HEK293 (cell line): Measurements from ENCODE around the gene STRA6.
A peak's percentile ranks its signal among the peaks of the same experiment; 100 is the strongest.

ENCODE experiments used
- CTCF ChIA-PET: fragments of 350-600 bp; formaldehyde crosslinking; extraction: SDS; loops from one replicate; lab custom pipeline; 2021; ENCODE audit warnings: antibody characterized with exemption; lab: Yijun Ruan, JAX
- POLR2A ChIA-PET: fragments of 300-600 bp; formaldehyde crosslinking; extraction: SDS; loops from one replicate; lab custom pipeline; 2020; ENCODE audit warnings: antibody characterized with exemption, inconsistent platforms; lab: Yijun Ruan, JAX
- H3K27ac ChIP-seq: fragments of 200-500 bp; sonication (Bioruptor generic); 2 replicates; pipeline ENCODE4 v1.5.1; 2014; ENCODE audit warnings: low read depth, low read length, control low read depth, inconsistent platforms; ENCODE audit errors: extremely low read depth
- H3K36me3 ChIP-seq, 2 experiments: fragments of 200-500 bp in 1 of 2; sonication (Bioruptor generic) in 1 of 2; 1 replicate in 1 of 2; 2 replicates in 1 of 2; pipeline ENCODE4 v1.5.1; 2014 to 2017; ENCODE audit warnings: inconsistent platforms in 2 of 2, low read length in 2 of 2; ENCODE audit not compliant: control insufficient read depth in 2 of 2, insufficient read depth in 1 of 2
- H3K4me1 ChIP-seq: fragments of 200-500 bp; sonication (Bioruptor generic); 2 replicates; pipeline ENCODE4 v1.5.1; 2014; ENCODE audit warnings: mild to moderate bottlenecking, low read length, inconsistent platforms; ENCODE audit not compliant: control insufficient read depth, insufficient read depth
- H3K4me3 ChIP-seq: 2 replicates; pipeline ENCODE4 v1.5.1; 2011; ENCODE audit warnings: low read depth, mild to moderate bottlenecking, control low read depth, low read length, moderate library complexity
- H3K9me3 ChIP-seq: fragments of 200-500 bp; sonication (Bioruptor generic); 2 replicates; pipeline ENCODE4 v1.5.1; 2014; ENCODE audit warnings: low read depth, low read length, inconsistent platforms; ENCODE audit not compliant: control insufficient read depth, insufficient read depth
- REPIN1 ChIP-seq: fragments of 450-650 bp; formaldehyde crosslinking; IDR thresholded peaks from 2 replicates; pipeline ENCODE4 v1.5.1; 2017; ENCODE audit warnings: missing biosample characterization, missing genetic modification characterization, low read depth
- SETDB1 ChIP-seq: IDR thresholded peaks from one replicate; pipeline ENCODE4 v1.6.1; 2017; ENCODE audit warnings: mild to moderate bottlenecking, low read length, moderate library complexity, mixed read lengths; ENCODE audit not compliant: insufficient read length
- ZBTB21 ChIP-seq: fragments of 450-650 bp; formaldehyde crosslinking; IDR thresholded peaks from 2 replicates; pipeline ENCODE4 v1.5.1; 2017; ENCODE audit warnings: missing biosample characterization, missing genetic modification characterization
- ZBTB48 ChIP-seq: fragments of 450-650 bp; formaldehyde crosslinking; IDR thresholded peaks from 2 replicates; pipeline ENCODE4 v1.5.1; 2016; ENCODE audit warnings: missing biosample characterization, missing genetic modification characterization
- ZIC2 ChIP-seq: fragments of 450-650 bp; formaldehyde crosslinking; IDR thresholded peaks from 2 replicates; pipeline ENCODE4 v1.5.1; 2016; ENCODE audit warnings: missing biosample characterization, missing genetic modification characterization
- ZNF114 ChIP-seq: fragments of 450-650 bp; formaldehyde crosslinking; IDR thresholded peaks from 2 replicates; pipeline ENCODE4 v1.5.0; 2017; ENCODE audit warnings: missing biosample characterization, missing genetic modification characterization
- ZNF132 ChIP-seq: fragments of 450-650 bp; formaldehyde crosslinking; IDR thresholded peaks from 2 replicates; pipeline ENCODE4 v1.5.1; 2017; ENCODE audit warnings: missing biosample characterization, missing genetic modification characterization, borderline replicate concordance
- ZNF155 ChIP-seq: fragments of 450-650 bp; formaldehyde crosslinking; IDR thresholded peaks from 2 replicates; pipeline ENCODE4 v1.5.1; 2016; ENCODE audit warnings: missing biosample characterization, missing genetic modification characterization
- ZNF169 ChIP-seq: fragments of 450-650 bp; formaldehyde crosslinking; IDR thresholded peaks from 2 replicates; pipeline ENCODE4 v1.5.1; 2016; ENCODE audit warnings: missing biosample characterization, missing genetic modification characterization
- ZNF488 ChIP-seq: fragments of 450-650 bp; formaldehyde crosslinking; IDR thresholded peaks from 2 replicates; pipeline ENCODE4 v1.5.1; 2016; ENCODE audit warnings: missing biosample characterization, missing genetic modification characterization
- ZNF501 ChIP-seq: fragments of 450-650 bp; formaldehyde crosslinking; IDR thresholded peaks from 2 replicates; pipeline ENCODE4 v1.5.1; 2016; ENCODE audit warnings: missing biosample characterization, missing genetic modification characterization
- ZNF521 ChIP-seq: fragments of 450-650 bp; formaldehyde crosslinking; IDR thresholded peaks from 2 replicates; pipeline ENCODE4 v1.5.1; 2017; ENCODE audit warnings: missing biosample characterization, mild to moderate bottlenecking, missing genetic modification characterization
- ZNF560 ChIP-seq: fragments of 450-650 bp; formaldehyde crosslinking; IDR thresholded peaks from 2 replicates; pipeline ENCODE4 v1.5.1; 2017; ENCODE audit warnings: missing biosample characterization, missing genetic modification characterization, borderline replicate concordance
- ZNF580 ChIP-seq: fragments of 450-650 bp; formaldehyde crosslinking; IDR thresholded peaks from 2 replicates; pipeline ENCODE4 v1.5.1; 2016; ENCODE audit warnings: missing biosample characterization, missing genetic modification characterization
- ZNF623 ChIP-seq: fragments of 450-650 bp; formaldehyde crosslinking; IDR thresholded peaks from 2 replicates; pipeline ENCODE4 v1.5.1; 2016; ENCODE audit warnings: missing biosample characterization, missing genetic modification characterization
- ZNF701 ChIP-seq: fragments of 450-650 bp; formaldehyde crosslinking; IDR thresholded peaks from 2 replicates; pipeline ENCODE4 v1.5.1; 2016; ENCODE audit warnings: missing biosample characterization, missing genetic modification characterization
- TF ChIP-seq, protein P1 (sequence below): fragments of 450-650 bp; formaldehyde crosslinking; IDR thresholded peaks from 2 replicates; pipeline ENCODE4 v1.5.1; 2016; ENCODE audit warnings: missing biosample characterization, missing genetic modification characterization
- TF ChIP-seq, protein P2 (sequence below): fragments of 450-650 bp; formaldehyde crosslinking; conservative IDR thresholded peaks from 2 replicates; pipeline ENCODE4 v1.5.1; 2016; ENCODE audit warnings: low read depth, missing biosample characterization, missing genetic modification characterization

STRA6 gene

GRCh38 chr15:74210729-74211128, 8.1 kb upstream of the STRA6 start:
- Histone ChIP-seq H3K27ac (no peak overlapping the region), H3K4me1 (peaks cover 24% of the 10 kb centered on the region), H3K36me3 (no peaks in the 10 kb centered on the region), H3K4me3 (no peak overlapping the region), H3K9me3 (no peaks in the 10 kb centered on the region)
- 0 out of 2 replicates have a peak, but pooled peaks have one; percentile 4 for TF ChIP-seq ZNF501 (tag by site-specific recombination)
- no peak for TF ChIP-seq ZIC2 (tag by site-specific recombination)
- TF ChIP-seq ZNF488, result no peak
- no peak for TF ChIP-seq ZNF560 (tag by site-specific recombination)
- TF ChIP-seq, protein P1, sequence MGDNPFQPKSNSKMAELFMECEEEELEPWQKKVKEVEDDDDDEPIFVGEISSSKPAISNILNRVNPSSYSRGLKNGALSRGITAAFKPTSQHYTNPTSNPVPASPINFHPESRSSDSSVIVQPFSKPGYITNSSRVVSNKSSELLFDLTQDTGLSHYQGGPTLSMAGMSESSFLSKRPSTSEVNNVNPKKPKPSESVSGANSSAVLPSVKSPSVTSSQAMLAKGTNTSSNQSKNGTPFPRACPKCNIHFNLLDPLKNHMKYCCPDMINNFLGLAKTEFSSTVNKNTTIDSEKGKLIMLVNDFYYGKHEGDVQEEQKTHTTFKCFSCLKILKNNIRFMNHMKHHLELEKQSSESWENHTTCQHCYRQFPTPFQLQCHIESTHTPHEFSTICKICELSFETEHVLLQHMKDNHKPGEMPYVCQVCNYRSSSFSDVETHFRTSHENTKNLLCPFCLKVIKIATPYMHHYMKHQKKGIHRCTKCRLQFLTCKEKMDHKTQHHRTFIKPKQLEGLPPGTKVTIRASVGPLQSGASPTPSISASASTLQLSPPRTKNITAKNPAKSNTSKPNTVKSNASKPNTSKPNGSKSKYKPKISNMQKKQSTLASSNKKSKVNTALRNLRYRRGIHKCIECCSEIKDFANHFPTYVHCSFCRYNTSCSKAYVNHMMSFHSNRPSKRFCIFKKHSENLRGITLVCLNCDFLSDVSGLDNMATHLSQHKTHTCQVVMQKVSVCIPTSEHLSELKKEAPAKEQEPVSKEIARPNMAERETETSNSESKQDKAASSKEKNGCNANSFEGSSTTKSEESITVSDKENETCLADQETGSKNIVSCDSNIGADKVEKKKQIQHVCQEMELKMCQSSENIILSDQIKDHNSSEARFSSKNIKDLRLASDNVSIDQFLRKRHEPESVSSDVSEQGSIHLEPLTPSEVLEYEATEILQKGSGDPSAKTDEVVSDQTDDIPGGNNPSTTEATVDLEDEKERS (tag by site-specific recombination), result peak; percentile 85; the same call in 1 of the 2 replicates
- no peak for TF ChIP-seq ZNF623 (tag by site-specific recombination)
- TF ChIP-seq ZNF132 (tag by site-specific recombination), result no peak
- TF ChIP-seq ZNF521 (tag by site-specific recombination), result no peak
- TF ChIP-seq ZNF169, result no peak
- TF ChIP-seq ZNF155 (tag by site-specific recombination), result no peak
- peak; percentile 69 for TF ChIP-seq SETDB1
- TF ChIP-seq, protein P2, sequence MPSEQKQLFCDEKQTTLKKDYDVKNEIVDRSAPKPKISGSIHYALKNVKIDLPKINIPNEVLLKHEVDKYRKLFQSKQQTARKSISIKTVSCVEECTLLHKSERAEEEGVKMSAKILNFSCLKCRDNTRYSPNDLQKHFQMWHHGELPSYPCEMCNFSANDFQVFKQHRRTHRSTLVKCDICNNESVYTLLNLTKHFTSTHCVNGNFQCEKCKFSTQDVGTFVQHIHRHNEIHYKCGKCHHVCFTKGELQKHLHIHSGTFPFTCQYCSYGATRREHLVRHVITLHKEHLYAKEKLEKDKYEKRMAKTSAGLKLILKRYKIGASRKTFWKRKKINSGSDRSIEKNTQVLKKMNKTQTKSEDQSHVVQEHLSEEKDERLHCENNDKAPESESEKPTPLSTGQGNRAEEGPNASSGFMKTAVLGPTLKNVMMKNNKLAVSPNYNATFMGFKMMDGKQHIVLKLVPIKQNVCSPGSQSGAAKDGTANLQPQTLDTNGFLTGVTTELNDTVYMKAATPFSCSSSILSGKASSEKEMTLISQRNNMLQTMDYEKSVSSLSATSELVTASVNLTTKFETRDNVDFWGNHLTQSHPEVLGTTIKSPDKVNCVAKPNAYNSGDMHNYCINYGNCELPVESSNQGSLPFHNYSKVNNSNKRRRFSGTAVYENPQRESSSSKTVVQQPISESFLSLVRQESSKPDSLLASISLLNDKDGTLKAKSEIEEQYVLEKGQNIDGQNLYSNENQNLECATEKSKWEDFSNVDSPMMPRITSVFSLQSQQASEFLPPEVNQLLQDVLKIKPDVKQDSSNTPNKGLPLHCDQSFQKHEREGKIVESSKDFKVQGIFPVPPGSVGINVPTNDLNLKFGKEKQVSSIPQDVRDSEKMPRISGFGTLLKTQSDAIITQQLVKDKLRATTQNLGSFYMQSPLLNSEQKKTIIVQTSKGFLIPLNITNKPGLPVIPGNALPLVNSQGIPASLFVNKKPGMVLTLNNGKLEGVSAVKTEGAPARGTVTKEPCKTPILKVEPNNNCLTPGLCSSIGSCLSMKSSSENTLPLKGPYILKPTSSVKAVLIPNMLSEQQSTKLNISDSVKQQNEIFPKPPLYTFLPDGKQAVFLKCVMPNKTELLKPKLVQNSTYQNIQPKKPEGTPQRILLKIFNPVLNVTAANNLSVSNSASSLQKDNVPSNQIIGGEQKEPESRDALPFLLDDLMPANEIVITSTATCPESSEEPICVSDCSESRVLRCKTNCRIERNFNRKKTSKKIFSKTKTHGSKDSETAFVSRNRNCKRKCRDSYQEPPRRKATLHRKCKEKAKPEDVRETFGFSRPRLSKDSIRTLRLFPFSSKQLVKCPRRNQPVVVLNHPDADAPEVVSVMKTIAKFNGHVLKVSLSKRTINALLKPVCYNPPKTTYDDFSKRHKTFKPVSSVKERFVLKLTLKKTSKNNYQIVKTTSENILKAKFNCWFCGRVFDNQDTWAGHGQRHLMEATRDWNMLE (tag by site-specific recombination), result no peak
- TF ChIP-seq REPIN1 (tag by site-specific recombination), result no peak
- no peak for TF ChIP-seq ZNF114 (tag by site-specific recombination)
- TF ChIP-seq ZNF701, result no peak
- TF ChIP-seq ZBTB21 (tag by site-specific recombination), result no peak
- no peak for TF ChIP-seq ZBTB48 (tag by site-specific recombination)
- TF ChIP-seq ZNF580 (tag by site-specific recombination), result peak; percentile 73; the same call in 1 of the 2 replicates
- POLR2A ChIA-PET, result interaction anchor here (0.9 to 3.7 kb wide), 2 partner anchors 14 to 35 kb away, joined by 3 to 15 read pairs; no protein-coding TSS in a partner anchor
- CTCF ChIA-PET, result interaction anchor here (0.5 to 2.5 kb wide), 6 partner anchors 8 to 91 kb away, joined by 3 to 9 read pairs (median 3); partner anchors contain the start of gene STRA6
